Duodenal mucosa (tissue), 2 donors: ENCODE measurements around the gene IL1B.

ENCODE experiments used
- H3K27ac ChIP-seq: one replicate; pipeline ENCODE4 v1.7.0; 2013; ENCODE audit warnings: low read depth, low read length
- H3K27me3 ChIP-seq, 2 donors: one replicate each; pipeline ENCODE4 v1.7.0; 2013; ENCODE audit warnings: low read length in 2 of 2, control low read depth in 1 of 2; ENCODE audit not compliant: insufficient read depth in 2 of 2, control insufficient read depth in 1 of 2
- H3K36me3 ChIP-seq, 2 donors: one replicate each; pipeline ENCODE4 v1.7.0; 2013; ENCODE audit warnings: low read length in 2 of 2, control low read depth in 1 of 2; ENCODE audit not compliant: insufficient read depth in 2 of 2, control insufficient read depth in 1 of 2
- H3K4me1 ChIP-seq, 2 donors: one replicate each; pipeline ENCODE4 v1.7.0; 2013; ENCODE audit warnings: low read length in 2 of 2, control low read depth in 1 of 2; ENCODE audit not compliant: insufficient read depth in 2 of 2, control insufficient read depth in 1 of 2
- H3K4me3 ChIP-seq, 2 donors: one replicate each; pipeline ENCODE4 v1.7.0; 2013; ENCODE audit warnings: low read length in 2 of 2, low read depth in 1 of 2
- H3K9ac ChIP-seq, 2 donors: one replicate each; pipeline ENCODE4 v1.7.0; 2013; ENCODE audit warnings: low read length in 2 of 2, low read depth in 1 of 2
- H3K9me3 ChIP-seq, 2 donors: one replicate each; pipeline ENCODE4 v1.7.0; 2013; ENCODE audit warnings: low read length in 2 of 2, control low read depth in 1 of 2; ENCODE audit not compliant: control insufficient read depth in 1 of 2

The IL1B gene

DNA sequence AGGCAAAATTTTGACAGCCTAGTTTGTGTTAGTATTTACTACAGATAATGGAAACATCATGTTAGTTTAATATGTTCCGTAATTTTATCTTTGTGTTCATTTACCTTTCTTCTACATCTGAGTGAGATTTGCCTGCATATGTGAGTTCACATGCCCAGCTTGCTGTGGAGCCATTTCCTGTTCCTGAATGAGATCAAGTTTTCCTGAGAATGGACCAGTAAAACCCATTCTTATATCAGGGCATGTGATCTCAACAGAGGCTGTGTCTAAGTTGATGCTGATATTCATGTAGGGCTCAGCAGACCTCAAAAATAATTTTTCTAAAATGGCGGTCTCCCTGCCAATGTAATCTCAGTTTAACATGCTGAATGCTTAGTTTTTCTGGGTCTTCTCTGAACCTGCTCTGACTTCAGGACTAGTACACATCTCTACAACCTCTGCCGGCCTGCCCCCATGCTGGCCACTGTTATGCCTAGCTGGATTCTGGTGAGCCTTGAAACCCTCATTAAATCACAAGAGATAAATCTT lies 53.3 kb downstream of the IL1B start:
- no peaks in the 10 kb centered on the region for H3K27me3 ChIP-seq
- H3K36me3 ChIP-seq, result no peaks in the 10 kb centered on the region
- no peaks in the 10 kb centered on the region for H3K9me3 ChIP-seq
- no peak overlapping the region for H3K9ac ChIP-seq
- no peak overlapping the region for H3K4me3 ChIP-seq
- H3K27ac ChIP-seq, result no peak overlapping the region
- H3K4me1 ChIP-seq, result no peaks in the 10 kb centered on the region

GRCh38 chr2:112782234-112782799 lies 54.3 kb downstream of the IL1B start:
- Histone ChIP-seq H3K4me3 (no peak overlapping the region), H3K9ac (no peak overlapping the region), H3K4me1 (no peaks in the 10 kb centered on the region), H3K9me3 (no peaks in the 10 kb centered on the region), H3K36me3 (no peaks in the 10 kb centered on the region), H3K27ac (no peak overlapping the region), H3K27me3 (peaks cover 0 to 4% of the 10 kb centered on the region in 2 donors)
